GM10847 (cell line): ENCODE measurements around the gene CYP4F12.

Source experiments
- POLR2A ChIP-seq: IDR thresholded peaks from 2 replicates; pipeline ENCODE4 v1.6.1; 2011; ENCODE audit not compliant: insufficient read length; ENCODE audit errors: extremely low read depth

Gene CYP4F12

DNA sequence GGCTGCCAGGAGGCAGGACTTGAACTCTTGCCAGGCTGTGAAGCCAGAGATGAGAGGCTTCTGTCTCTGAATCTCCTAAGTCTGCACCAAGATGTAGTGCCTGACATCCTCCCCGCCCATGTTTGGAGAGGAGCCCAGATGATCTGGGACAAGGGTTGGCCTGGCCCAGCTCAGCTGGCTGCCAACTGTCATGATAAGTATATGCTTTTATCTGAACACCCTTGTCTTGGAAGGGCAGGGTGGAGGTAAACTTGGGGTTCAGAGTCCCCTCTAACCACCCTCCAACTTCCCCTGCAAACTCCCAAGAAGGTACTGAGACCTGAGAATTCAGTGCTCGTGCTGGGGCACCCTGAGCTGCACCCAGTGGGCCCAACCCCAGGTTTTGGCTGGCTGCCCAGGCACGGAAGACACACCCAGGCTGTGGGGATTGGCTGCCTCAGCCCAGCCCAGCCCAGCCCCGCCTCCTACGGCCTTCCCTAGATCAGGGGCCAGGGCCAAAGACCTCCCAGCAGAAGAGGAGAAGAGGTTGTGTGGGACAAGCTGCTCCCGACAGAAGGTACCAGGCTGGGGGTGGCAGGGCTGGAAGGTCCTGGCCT is at the start of gene CYP4F12:
TSS of gene CYP4F12 (plus strand) at position 508 of the 596 bp plus-strand sequence. CDS start 443 bp downstream, outside the sequence.
- no peak for TF ChIP-seq POLR2A

DNA sequence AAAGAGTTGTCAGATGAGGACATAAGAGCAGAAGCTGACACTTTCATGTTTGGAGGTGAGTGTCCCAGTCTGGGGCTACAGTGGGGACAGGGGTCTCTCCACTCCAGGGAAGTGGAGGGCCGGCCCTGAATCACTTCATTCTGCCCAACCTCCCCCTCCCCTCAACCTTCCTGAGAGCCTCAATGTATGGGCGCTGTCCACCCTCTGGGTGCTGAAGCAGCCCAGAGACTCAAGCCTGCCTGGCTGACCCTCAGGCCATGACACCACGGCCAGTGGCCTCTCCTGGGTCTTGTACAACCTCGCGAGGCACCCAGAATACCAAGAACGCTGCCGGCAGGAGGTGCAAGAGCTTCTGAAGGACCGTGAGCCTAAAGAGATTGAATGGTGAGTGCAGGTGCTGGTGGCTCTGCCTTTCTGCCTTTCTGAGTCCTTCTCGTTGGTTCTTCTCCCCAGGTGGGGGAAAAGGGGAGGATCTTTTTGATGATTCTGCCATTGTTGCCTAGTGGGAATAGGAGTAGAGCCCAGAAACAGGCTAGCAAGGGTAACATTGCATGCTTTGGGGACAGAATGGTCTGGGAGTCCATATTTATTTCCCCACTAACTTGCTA is 49.1 kb upstream of the CYP4F12 start:
- TF ChIP-seq POLR2A, result no peak

GRCh38 chr19:15628236-15629002 is 44.5 kb upstream of the CYP4F12 start:
- no peak for TF ChIP-seq POLR2A

- TF ChIP-seq POLR2A, result no peak
Observed at GRCh38 chr19:15629003-15629880, 43.6 kb upstream of the CYP4F12 start.

- TF ChIP-seq POLR2A, result no peak
Observed at GRCh38 chr19:15631817-15632216, 41.1 kb upstream of the CYP4F12 start.

GRCh38 chr19:15633082-15633835 is 39.6 kb upstream of the CYP4F12 start:
- no peak for TF ChIP-seq POLR2A

GRCh38 chr19:15634105-15634504 is 38.8 kb upstream of the CYP4F12 start:
- no peak for TF ChIP-seq POLR2A

DNA sequence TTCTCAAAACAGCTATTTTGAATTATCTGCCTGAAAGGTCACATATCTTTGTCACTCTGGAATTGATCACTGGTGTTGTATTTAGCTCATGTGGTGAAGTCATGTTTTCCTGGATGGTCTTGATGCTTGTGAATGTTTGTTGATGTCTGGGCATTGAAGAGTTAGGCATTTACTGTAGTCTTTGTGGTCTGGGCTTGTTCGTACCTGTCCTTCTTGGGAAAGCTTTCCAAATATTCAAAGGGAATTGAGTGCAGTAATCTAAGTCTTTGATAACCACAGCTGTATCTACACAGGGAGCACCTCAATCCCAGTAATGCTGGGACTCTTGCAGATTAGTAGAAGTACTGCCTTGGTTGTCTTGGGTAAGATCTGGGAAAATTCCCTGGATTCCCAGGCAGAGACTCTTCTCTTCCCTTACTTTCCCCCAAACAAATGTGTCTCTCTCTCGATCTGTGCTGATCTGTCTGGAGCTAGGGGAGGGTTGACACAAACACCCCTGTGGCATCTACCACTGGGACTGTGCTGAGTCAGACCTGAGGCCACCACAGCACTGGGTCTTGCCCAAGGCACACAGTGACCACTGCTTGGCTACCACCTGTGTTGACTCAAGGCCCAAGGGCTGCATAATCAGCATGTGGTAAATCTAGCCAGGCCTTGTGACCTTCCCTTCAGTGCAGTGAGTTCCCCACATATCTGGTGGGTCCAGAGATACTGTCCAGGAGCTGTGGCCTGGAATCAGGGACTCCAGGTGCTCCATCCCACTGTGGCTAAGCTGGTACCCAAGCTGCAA is 37.7 kb upstream of the CYP4F12 start:
- no peak for TF ChIP-seq POLR2A

DNA sequence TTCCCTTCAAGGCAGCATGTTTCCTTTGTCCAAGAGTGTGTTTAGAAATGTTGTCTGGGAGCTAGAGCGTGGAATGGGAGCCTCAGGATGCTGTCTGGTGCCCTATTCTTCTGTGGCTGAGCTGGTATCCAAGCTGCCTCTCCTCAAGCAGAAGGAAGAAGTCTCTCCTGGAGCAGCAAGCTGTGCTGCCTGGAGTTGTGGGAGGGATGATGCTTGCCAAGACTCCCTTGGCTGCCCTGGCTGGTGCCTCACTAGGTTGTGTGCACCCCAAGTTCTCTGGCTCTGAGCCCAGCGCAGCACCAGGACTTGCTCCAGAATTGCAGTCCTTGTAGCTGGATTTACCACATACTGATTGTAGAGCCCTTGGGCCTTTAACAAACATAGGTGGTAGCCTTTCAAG is 36.9 kb upstream of the CYP4F12 start:
- TF ChIP-seq POLR2A, result no peak

DNA sequence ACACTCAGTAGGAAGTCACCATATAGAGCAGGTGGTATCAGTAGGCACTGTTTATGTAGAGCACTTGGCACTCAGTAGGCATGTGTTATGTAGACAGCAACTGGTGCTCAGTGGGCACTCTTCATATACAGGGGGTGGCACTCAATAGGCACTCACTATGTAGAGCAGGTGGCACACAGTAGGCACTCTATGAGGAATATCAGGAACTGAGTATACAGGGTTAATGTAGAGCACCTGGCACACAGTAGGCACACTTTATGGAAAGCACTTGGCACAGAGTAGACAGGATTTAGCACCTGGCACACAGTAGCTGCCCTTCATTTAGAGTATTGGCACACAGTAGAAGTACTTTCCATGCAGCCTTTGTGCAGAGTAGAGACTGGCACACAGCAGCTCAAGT is 33.3 kb upstream of the CYP4F12 start:
- no peak for TF ChIP-seq POLR2A

- TF ChIP-seq POLR2A, result no peak
Observed at GRCh38 chr19:15640294-15640903, 32.5 kb upstream of the CYP4F12 start, which contains the start of gene CYP4F3. CYP4F3 (plus strand) TSS chr19:15640897; CDS start chr19:15641416, 519 bp downstream.

- no peak for TF ChIP-seq POLR2A
Observed at GRCh38 chr19:15640904-15641597, 31.8 kb upstream of the CYP4F12 start.
